GM23338 (cell line): Measurements from ENCODE around the gene MYO16. TPM values are rescaled to one million over a fixed set of nuclear protein-coding genes. Genes with fewer than 3 reads are reported as not detected.

ENCODE experiments used
- ATAC-seq: fragments of 200-7000 bp; cut with Tn5 transposase; 3 replicates; pipeline ENCODE4 v1.9.1; 2020
- DNase-seq: peaks from one replicate; pipeline ENCODE4 v3.0.0-alpha.2; 2015; ENCODE audit warnings: low spot score
- H2AFZ ChIP-seq: fragments of 200-600 bp; sonication (generic); 2 replicates; pipeline ENCODE4 v1.8.0; 2016; ENCODE audit warnings: antibody characterized with exemption, mild to moderate bottlenecking, moderate library complexity
- H3F3A ChIP-seq: fragments of 200-600 bp; sonication (generic); replicated peaks from 2 replicates; pipeline ENCODE4 v1.8.0; 2017; ENCODE audit warnings: antibody characterized with exemption, mixed run types, low read depth
- H3K27ac ChIP-seq: fragments of 200-600 bp; sonication (generic); 2 replicates; pipeline ENCODE4 v1.6.1; 2016; ENCODE audit warnings: low read depth
- H3K27me3 ChIP-seq: fragments of 200-600 bp; sonication (generic); 2 replicates; pipeline ENCODE4 v1.8.0; 2016; ENCODE audit warnings: mild to moderate bottlenecking, mixed run types, moderate library complexity; ENCODE audit not compliant: insufficient read depth
- H3K36me3 ChIP-seq: fragments of 200-600 bp; sonication (generic); 2 replicates; pipeline ENCODE4 v1.8.0; 2016; ENCODE audit warnings: mild to moderate bottlenecking; ENCODE audit not compliant: insufficient read depth
- H3K4me1 ChIP-seq: fragments of 200-600 bp; sonication (generic); 2 replicates; pipeline ENCODE4 v1.8.0; 2016; ENCODE audit warnings: mild to moderate bottlenecking, moderate library complexity; ENCODE audit not compliant: insufficient read depth
- H3K4me2 ChIP-seq: fragments of 200-600 bp; sonication (generic); 2 replicates; pipeline ENCODE4 v1.7.1; 2017; ENCODE audit warnings: mixed run types
- H3K4me3 ChIP-seq: fragments of 200-600 bp; sonication (generic); 2 replicates; pipeline ENCODE4 v1.6.1; 2016; ENCODE audit warnings: mixed run types
- H3K79me2 ChIP-seq: fragments of 200-600 bp; sonication (generic); replicated peaks from 2 replicates; pipeline ENCODE4 v1.8.0; 2017; ENCODE audit warnings: mild to moderate bottlenecking; ENCODE audit not compliant: insufficient read depth
- H3K9me2 ChIP-seq: fragments of 200-600 bp; sonication (generic); 2 replicates; pipeline ENCODE4 v1.8.0; 2017; ENCODE audit not compliant: insufficient read depth
- H4K20me1 ChIP-seq: fragments of 200-600 bp; sonication (generic); replicated peaks from 2 replicates; pipeline ENCODE4 v1.8.0; 2017; ENCODE audit warnings: mild to moderate bottlenecking; ENCODE audit not compliant: insufficient read depth
- H3K27ac Mint-ChIP-seq: 2 replicates; pipeline ENCODE4 v1.8.0; 2020; ENCODE audit warnings: inconsistent platforms, mild to moderate bottlenecking, moderate library complexity, mixed read lengths
- H3K27me3 Mint-ChIP-seq: 3 replicates; pipeline ENCODE4 v1.8.0; 2022; ENCODE audit warnings: low read depth, mild to moderate bottlenecking, moderate library complexity, mixed read lengths, inconsistent platforms; ENCODE audit not compliant: insufficient read depth, poor library complexity
- H3K36me3 Mint-ChIP-seq: 3 replicates; pipeline ENCODE4 v1.8.0; 2021; ENCODE audit warnings: low read depth, mild to moderate bottlenecking, inconsistent platforms, moderate library complexity, mixed read lengths
- H3K4me1 Mint-ChIP-seq: 3 replicates; pipeline ENCODE4 v1.8.0; 2020; ENCODE audit warnings: mild to moderate bottlenecking, inconsistent platforms, mixed read lengths
- H3K4me3 Mint-ChIP-seq: 3 replicates; pipeline ENCODE4 v1.8.0; 2021; ENCODE audit warnings: moderate library complexity, mild to moderate bottlenecking, inconsistent platforms, mixed read lengths
- H3K9me3 Mint-ChIP-seq: 3 replicates; pipeline ENCODE4 v1.8.0; 2020; ENCODE audit warnings: moderate library complexity, mild to moderate bottlenecking, inconsistent platforms, mixed read lengths
- CREB1 ChIP-seq: fragments of 250-450 bp; sonication (Bioruptor Pico); IDR thresholded peaks from 2 replicates; pipeline ENCODE4 v1.5.0; 2020; ENCODE audit warnings: low read depth, mild to moderate bottlenecking, moderate library complexity
- EZH2 ChIP-seq: fragments of 200-600 bp; sonication (generic); IDR thresholded peaks from one replicate; pipeline ENCODE4 v1.8.0; 2017; ENCODE audit warnings: antibody characterized with exemption, mild to moderate bottlenecking, low read depth; ENCODE audit not compliant: unreplicated experiment
- EZH2phosphoT487 ChIP-seq: fragments of 200-600 bp; sonication (generic); IDR thresholded peaks from one replicate; pipeline ENCODE4 v1.8.1; 2018; ENCODE audit warnings: antibody characterized with exemption; ENCODE audit not compliant: unreplicated experiment
- JUNB ChIP-seq: IDR thresholded peaks from one replicate; pipeline ENCODE4 v1.6.1; 2016; ENCODE audit warnings: antibody characterized with exemption; ENCODE audit not compliant: unreplicated experiment
- NANOG ChIP-seq: IDR thresholded peaks from 2 replicates; pipeline ENCODE4 v1.6.1; 2016; ENCODE audit warnings: antibody characterized with exemption, borderline replicate concordance
- POLR2AphosphoS5 ChIP-seq: IDR thresholded peaks from 2 replicates; pipeline ENCODE4 v1.6.1; 2016; ENCODE audit warnings: antibody characterized with exemption, low read depth
- ZNF114 ChIP-seq: fragments of 250-450 bp; sonication (Bioruptor Pico); IDR thresholded peaks from 2 replicates; pipeline ENCODE4 v1.5.0; 2020; ENCODE audit warnings: mild to moderate bottlenecking, moderate library complexity
- ZNF331 ChIP-seq: fragments of 250-450 bp; sonication (Bioruptor Pico); IDR thresholded peaks from 2 replicates; pipeline ENCODE4 v1.5.0; 2020; ENCODE audit warnings: low read depth, mild to moderate bottlenecking, moderate library complexity
- polyA plus RNA-seq: library from polyadenylated mRNA; unstranded; fragments of >200 nt; fragmentation: Nextera tagmentation; extraction: Ambion mirVana; gene quantifications from 2 replicates; pipeline ENCODE4 v1.2.1, GENCODE V29; 2016
- total RNA-seq: library from RNA; depleted of rRNA; stranded (reverse); fragments of >200 nt; shearing (Covaris generic); gene quantifications from 2 replicates; pipeline ENCODE4 v1.2.3, GENCODE V29; 2014
- TF ChIP-seq, protein P1 (sequence below): IDR thresholded peaks from one replicate; pipeline ENCODE4 v1.6.1; 2018; ENCODE audit warnings: antibody characterized with exemption; ENCODE audit not compliant: unreplicated experiment
- TF ChIP-seq, protein P2 (sequence below): IDR thresholded peaks from 2 replicates; pipeline ENCODE4 v1.6.1; 2016; ENCODE audit warnings: antibody characterized with exemption

Gene MYO16
- total and polyA plus RNA-seq, 2 experiments from 2014 or later, result 0.10 to 0.13 TPM

DNA sequence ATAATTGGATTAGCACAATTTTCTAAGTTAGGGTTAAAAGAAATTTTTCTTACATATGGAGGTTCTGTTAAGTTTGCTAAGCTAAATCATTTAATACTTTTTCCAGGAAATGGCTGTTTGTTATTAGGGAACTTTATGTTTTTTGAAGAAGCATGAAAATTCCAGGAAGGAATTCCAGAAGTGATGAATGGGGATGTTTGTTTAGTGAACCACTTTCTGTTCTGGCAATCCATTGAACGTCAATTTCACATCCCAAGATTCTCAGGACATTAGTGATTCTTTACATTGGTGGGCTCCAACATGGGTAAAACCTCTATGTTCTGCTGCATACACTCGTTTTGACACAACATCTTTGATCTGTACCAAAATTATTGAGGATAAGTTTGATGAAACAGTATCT lies 622.5 kb downstream of the MYO16 start:
- no peaks in the 10 kb centered on the region for H3K36me3 ChIP-seq
- H3K27me3 ChIP-seq, result no peaks in the 10 kb centered on the region
- peaks cover 20% of the 10 kb centered on the region; the same call in 2 of the 3 replicates for H3K9me3 Mint-ChIP-seq
- H4K20me1 ChIP-seq, result no peaks in the 10 kb centered on the region
- no peak overlapping the region for H3K4me3 ChIP-seq
- peaks cover 2% of the 10 kb centered on the region; the same call in 2 of the 3 replicates for H3K4me1 Mint-ChIP-seq
- peaks cover 8% of the 10 kb centered on the region; the same call in 1 of the 2 replicates for H3K9me2 ChIP-seq
- no peak overlapping the region for H3K4me2 ChIP-seq
- no peaks in the 10 kb centered on the region for H3K27me3 Mint-ChIP-seq
- H2AFZ ChIP-seq, result no peak overlapping the region
- no peaks in the 10 kb centered on the region for H3K79me2 ChIP-seq
- no peaks in the 10 kb centered on the region for H3F3A ChIP-seq
- H3K4me3 Mint-ChIP-seq, result no peak overlapping the region
- no peak overlapping the region for H3K27ac ChIP-seq
- H3K36me3 Mint-ChIP-seq, result peaks cover 3% of the 10 kb centered on the region; the same call in 2 of the 3 replicates
- ATAC-seq (no peak), DNase-seq (no peak)
- TF ChIP-seq CREB1 (CRISPR knock-in tag) (no peak), EZH2 (no peak), POLR2AphosphoS5 (no peak), ZNF331 (CRISPR knock-in tag) (no peak)
- TF ChIP-seq, protein P1, sequence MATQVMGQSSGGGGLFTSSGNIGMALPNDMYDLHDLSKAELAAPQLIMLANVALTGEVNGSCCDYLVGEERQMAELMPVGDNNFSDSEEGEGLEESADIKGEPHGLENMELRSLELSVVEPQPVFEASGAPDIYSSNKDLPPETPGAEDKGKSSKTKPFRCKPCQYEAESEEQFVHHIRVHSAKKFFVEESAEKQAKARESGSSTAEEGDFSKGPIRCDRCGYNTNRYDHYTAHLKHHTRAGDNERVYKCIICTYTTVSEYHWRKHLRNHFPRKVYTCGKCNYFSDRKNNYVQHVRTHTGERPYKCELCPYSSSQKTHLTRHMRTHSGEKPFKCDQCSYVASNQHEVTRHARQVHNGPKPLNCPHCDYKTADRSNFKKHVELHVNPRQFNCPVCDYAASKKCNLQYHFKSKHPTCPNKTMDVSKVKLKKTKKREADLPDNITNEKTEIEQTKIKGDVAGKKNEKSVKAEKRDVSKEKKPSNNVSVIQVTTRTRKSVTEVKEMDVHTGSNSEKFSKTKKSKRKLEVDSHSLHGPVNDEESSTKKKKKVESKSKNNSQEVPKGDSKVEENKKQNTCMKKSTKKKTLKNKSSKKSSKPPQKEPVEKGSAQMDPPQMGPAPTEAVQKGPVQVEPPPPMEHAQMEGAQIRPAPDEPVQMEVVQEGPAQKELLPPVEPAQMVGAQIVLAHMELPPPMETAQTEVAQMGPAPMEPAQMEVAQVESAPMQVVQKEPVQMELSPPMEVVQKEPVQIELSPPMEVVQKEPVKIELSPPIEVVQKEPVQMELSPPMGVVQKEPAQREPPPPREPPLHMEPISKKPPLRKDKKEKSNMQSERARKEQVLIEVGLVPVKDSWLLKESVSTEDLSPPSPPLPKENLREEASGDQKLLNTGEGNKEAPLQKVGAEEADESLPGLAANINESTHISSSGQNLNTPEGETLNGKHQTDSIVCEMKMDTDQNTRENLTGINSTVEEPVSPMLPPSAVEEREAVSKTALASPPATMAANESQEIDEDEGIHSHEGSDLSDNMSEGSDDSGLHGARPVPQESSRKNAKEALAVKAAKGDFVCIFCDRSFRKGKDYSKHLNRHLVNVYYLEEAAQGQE, result no peak
- H3K27ac Mint-ChIP-seq, result no peak overlapping the region
- H3K4me1 ChIP-seq, result 0 out of 2 replicates have a peak, but pooled peaks cover 6% of the 10 kb centered on the region

DNA sequence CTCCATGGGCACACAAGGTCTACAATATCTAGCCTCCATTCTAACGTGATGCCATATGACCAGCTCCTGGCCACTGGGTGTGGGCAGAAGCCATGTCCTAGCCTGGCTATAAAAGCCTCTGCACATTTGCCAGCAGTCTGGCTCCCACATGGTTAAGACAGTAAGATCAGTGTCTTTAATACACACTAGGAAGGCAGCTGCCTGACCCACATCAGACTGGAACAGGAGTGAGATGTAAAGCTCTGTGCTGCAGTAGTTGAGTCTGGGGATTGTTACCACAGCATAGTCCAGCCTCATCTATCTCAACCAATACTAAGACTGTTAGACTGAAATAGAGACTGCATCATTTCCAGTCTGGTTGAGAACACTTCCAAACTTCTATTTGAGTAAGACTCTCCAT lies 623.9 kb downstream of the MYO16 start:
- Histone ChIP-seq H3F3A (no peaks in the 10 kb centered on the region), H3K4me3 (no peak overlapping the region), H4K20me1 (no peaks in the 10 kb centered on the region), H3K9me2 (peaks cover 8% of the 10 kb centered on the region; the same call in 1 of the 2 replicates), H2AFZ (no peak overlapping the region), H3K27me3 (no peaks in the 10 kb centered on the region), H3K4me2 (no peak overlapping the region), H3K79me2 (no peaks in the 10 kb centered on the region), H3K27ac (no peak overlapping the region), H3K4me1 (0 out of 2 replicates have a peak, but pooled peaks cover 6% of the 10 kb centered on the region), H3K36me3 (no peaks in the 10 kb centered on the region)
- DNase-seq (no peak), ATAC-seq (no peak)
- Mint-ChIP-seq H3K36me3 (no peaks in the 10 kb centered on the region; the same call in 2 of the 3 replicates), H3K4me3 (no peak overlapping the region), H3K27ac (no peak overlapping the region; the same call in 1 of the 2 replicates), H3K9me3 (peaks cover 16% of the 10 kb centered on the region; the same call in 2 of the 3 replicates), H3K4me1 (peaks cover 4% of the 10 kb centered on the region; the same call in 2 of the 3 replicates), H3K27me3 (peaks cover 3% of the 10 kb centered on the region)
- TF ChIP-seq EZH2phosphoT487 (no peak), ZNF114 (CRISPR knock-in tag) (no peak), JUNB (no peak), CREB1 (CRISPR knock-in tag) (no peak), ZNF331 (CRISPR knock-in tag) (no peak), EZH2 (no peak), NANOG (no peak)
- TF ChIP-seq, protein P2, sequence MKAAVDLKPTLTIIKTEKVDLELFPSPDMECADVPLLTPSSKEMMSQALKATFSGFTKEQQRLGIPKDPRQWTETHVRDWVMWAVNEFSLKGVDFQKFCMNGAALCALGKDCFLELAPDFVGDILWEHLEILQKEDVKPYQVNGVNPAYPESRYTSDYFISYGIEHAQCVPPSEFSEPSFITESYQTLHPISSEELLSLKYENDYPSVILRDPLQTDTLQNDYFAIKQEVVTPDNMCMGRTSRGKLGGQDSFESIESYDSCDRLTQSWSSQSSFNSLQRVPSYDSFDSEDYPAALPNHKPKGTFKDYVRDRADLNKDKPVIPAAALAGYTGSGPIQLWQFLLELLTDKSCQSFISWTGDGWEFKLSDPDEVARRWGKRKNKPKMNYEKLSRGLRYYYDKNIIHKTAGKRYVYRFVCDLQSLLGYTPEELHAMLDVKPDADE, result no peak
- TF ChIP-seq, protein P1, result no peak
